GM04504 (cell line): ENCODE results near the gene AGPAT2.
"Not testable (repeated sequence)": the region's sequence is repeated elsewhere in the genome, so short reads cannot be mapped to it uniquely, and the experiment has no call there.

Experiments used
- DNase-seq: peaks from one replicate; pipeline ENCODE4 v3.0.0-alpha.2; 2012; ENCODE audit warnings: low read depth

Gene AGPAT2

DNA sequence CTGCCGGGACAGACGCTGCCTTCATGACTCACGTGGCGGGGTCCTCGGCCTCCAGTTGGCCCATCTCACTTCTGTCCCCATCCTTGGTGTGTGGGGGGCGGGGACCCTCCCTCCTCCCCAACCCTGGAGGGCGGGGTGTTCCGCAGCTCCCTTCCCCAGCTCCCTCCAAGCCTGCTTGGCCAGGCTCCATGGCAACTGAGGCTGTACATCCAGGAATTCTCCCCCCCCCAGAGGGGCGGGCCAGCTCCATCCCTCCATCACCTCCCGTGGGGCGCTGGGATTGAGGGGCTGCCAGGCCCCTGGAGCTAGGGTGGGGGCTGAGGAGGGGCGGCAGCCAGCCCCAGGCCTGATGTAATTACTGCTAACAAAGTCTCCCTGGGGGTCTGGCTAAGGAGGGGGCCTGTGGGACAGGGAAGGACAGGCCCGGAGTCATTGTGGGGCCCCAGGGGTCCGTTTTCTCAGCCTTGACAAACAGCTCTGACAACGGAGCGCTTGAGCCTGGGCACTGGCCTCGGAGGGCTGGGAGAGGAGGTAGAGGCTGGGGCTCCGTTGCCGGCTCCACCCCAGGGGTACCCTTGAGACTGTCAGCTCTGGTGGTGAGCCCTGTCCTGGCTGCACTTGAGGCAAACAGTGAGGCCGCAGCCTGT, 33.1 kb upstream of the AGPAT2 start:
- DNase-seq, result no peak

DNA sequence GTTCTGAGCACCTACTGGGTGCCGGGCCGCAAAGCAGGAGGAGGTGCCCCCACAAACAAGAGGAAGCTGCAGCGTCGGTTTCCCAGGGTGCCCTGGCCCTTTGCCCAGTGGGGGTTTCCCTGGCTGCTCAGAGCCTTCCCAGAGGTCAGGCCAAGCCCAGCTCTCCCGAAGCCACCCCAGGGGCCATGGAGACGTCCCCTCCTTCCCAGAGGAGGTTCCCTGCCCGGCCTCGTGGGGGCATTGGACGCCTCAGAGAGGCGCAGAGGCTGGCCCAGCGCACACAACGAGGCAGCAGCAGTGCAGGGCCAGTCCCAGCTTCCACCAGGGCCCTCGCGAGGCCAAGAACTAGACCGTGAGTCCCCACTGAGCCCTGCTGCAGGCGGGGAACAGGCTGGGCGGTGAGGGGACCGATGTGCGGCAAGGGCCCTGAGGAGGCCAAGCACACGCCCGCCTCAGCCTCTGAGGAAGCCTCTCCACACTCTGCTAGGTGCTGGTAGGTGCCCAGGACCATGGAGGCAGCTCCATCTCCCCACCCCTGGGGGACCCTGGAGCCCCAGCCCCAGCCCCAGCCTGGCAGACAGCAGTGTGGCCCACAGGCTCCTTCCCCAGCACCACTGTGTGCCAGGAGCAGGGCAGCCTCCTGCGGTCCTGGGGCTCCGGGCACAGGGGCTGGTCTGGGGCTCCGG, 32.1 kb upstream of the AGPAT2 start:
- DNase-seq, result no peak

DNA sequence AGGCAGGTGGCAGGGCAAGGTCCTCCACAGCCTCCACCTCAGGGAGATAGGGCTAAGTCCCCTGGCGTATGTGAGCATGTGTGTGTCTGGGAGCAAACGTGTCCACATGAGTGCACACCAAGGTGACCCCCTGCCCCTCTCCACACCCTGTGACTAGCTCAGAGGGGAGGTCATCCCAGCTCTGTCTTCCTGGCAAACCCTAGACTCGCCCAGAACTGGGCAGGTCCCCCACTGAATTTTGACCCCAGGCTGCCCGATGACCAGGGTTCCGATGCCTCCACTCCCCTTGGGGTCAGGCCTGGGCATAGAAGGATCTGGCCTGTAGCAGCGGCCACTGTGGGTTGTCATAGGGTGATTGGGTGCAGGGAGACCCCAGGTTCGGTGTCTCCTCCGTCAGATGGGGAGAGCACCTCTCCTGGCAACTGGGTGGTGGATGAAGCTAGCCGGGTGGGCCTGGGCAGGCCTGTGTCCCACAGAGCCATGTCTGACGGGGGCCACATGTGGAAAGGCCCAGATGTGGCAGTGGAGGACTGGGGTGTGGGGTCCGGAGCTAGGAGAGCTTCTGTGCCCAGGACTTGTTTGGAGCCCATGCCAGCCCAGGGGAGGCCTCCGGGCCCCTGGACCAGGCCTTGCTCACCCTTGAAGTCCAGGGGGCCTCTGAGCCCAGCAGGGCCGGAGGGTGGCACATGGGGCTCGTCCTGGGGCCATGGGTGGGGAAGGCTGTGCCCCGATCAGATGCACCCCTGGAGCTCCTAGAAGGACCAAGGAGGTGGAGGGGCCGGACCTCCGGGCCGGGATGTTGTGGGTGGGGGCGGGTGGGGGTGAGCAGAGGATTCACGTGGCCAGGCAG, 31.3 kb upstream of the AGPAT2 start:
- no peak for DNase-seq

DNA sequence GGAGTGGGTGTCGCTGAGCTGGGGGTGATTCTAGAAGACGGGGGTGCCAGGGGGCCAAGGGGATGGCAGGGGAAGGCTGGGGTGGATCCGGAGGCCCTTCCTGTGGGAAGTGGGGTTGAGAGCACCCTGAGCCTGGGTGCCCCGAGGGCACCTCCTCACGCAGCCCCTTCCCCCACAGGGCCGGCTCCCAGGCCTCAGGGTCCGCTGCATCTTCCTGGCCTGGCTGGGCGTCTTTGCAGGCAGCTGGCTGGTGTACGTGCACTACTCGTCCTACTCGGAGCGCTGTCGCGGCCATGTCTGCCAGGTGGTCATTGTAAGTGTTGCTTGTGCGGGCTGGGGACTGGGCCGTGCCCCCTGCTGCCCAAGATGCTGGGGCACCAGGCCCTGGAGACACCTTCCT, 30.1 kb upstream of the AGPAT2 start:
- DNase-seq, result no peak

DNA sequence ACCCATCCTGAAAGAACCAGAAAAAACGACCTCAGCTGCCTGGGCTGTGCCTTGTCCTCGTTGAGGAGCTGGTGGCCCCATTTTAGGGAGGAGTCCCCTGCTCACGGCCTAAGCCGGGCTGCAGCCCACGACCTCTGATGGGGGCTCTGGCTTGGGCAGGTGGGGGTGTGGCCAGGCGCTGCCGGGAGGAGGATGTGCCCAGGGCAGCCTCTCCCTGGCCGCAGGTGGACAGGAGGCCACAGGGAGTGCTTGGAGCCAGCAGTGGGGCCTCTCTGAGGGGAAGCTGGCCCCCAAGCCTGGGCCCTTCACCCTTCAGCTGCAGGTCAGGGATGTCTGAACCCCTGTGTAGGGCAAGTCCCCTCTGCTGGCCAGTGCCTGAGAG, 27.6 kb upstream of the AGPAT2 start:
- DNase-seq, result no peak

DNA sequence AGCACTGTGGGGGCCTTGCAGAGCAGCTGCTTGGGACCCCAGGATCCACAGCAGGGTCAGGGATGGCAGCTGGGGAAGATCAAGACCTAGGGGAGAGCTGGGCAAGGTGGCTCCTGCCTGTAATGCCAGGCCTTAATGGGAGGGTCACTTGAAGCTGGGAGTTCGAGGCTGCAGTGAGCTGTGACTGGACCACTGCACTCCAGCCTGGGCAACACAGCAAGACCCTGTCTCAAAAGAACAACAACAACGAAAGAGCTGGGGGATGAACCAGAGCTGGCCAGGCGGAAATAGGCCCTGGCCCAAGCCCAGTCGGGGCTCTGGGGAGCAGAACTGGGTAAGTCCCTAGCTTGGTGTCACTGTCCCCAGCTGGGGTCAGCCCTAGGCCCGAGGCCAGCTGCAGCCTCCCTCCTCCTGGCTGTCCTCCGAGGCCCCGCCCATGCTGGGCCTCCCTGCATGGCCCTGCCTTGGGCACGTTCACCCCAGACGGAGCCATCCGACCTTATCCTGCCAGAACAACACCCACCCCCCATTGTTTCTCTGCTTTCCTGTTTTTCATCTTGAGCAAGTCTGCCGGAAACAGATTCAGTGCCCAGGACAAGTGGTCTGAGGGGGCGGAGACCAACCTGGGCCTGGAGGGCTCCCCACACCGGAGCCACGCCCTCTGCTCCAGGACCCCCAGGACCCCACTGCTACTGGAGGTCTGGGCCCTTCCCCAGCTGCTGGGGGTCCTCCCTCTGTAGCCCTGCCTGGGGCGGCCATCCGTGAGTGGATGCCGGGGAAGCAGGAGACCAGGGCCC, 27.0 kb upstream of the AGPAT2 start:
- no peak for DNase-seq

DNA sequence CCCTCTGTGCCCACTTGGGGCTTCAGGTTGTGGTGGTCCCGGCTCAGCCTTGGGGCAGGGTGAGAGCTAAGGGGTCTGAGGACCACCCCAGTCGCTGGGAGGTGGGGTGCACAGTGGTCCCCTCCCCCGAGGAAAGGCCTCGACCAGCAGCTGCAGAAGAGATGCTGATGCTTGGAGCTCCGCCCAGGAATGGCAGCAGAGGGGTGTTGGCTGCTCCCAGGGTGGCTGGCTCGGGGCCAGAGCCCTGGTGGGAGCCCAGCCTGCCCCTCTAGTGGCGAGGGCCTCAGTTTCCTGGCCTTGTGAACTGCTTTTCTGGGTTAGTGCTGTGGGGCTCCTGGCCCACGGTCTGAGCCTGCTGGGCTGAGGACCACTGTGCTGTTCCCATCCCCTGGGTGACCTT, 26.3 kb upstream of the AGPAT2 start:
- no peak for DNase-seq

DNA sequence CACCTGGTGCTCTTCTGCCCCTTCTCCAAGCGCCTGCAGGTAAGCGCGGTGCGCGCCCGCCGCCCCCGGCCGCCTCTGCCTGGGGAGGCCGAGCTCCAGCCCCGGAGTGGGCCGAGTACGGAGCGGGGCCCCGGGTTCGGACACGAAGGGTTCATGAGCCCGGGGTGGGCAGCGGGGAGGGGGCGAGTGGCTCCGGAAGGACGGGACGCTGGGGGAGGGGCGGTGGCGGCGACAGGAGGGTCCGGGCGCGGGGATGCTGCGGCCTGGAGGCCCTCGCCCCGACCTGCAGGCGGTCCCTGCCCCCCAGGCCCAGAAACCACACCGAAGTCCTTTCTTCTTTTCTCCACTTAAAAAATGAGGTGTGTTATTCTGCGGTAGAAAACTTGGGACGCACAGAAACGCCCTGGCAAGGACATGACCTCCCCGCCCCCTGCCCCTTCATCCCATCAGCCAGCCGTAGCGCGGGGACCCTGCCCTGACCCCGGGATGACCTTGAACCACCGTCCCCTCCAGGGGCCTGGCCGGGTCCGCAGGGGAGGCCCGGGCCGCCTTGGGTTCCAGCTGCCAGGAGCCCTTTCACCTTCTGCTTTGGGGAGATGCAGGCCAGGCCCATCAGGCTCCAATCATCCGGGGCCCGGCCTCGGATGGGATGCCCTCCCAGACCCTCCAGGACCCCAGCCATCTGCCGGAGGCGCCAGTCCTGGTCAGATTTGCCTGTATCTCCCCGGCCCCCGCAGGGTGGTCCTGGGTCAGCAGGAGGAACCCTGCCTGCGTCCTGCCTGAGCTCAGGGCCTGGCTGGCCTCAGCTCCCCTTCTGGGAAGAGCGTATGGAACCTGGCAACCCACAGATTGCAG, 25.7 kb upstream of the AGPAT2 start:
- no peak for DNase-seq

DNA sequence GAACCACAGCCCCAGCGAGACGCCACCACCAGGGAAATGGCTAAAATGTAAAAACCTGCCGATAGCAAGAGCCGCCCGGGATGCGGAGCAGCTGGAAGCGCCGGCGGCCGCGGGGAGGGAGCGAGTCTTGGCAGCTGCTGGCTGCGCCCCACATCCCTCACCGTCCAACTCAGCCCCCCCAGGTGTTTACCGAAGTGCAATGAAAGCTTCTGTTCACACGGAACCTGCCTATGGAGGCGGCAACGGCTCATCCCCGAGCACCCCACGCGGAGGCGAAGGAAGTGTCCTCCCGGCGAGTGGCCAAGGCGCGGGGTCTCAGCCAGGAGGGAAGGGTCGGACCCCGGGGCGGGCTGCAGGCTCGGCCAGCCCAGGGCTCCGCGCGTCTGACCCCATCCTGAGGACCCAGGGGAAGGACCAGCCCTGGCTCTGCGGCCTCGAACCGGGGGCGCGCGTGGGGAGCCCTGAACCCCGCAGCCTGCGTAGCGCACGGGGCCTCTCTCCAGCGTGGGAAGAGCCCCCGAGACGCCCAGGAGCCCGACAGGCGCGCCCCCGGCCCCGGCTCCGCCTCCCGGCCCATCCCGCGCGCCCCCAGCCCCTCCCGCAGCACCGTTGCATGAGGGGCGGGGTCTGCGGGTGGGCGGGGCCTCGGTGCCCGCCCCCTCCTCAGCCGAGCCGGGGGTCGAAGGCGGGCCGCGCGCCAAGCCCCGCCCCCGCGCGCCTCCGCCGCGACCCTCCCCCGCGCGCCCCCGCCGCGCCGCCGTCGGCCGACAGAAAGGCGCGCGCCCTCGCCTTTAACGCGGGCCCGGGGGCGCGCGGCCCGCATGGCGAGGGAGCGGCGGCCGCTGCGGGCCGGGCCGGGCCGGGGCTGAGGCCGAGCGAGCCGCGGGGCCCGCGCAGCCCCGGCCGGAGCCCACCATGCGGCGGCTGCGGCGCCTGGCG, 24.8 kb upstream of the AGPAT2 start, which contains the start of gene DIPK1B:
Gene DIPK1B (plus strand): TSS at position 822 of the 939 bp plus-strand sequence. CDS start 94 bp downstream, at position 916.
- DNase-seq, result no peak

DNA sequence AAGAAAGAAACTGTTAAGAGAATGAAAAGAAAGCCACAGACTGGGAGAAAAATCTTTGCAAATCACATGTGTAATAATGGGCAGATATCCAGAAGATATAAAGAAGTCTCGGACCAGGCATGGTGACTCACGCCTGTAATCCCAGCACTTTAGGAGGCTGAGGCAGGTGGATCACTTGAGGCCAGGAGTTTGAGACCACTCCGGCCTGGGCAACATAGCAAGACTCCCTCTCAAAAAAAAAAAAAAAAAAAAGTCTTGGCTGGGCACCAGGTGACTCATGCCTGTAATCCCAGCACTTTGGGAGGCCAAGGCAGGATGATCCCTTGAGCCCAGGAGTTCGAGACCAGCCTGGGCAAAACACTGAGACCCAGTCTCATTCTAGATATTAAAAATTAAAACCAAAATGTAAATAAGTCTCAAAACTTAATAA, 24.0 kb upstream of the AGPAT2 start:
- not testable (repeated sequence) for DNase-seq

DNA sequence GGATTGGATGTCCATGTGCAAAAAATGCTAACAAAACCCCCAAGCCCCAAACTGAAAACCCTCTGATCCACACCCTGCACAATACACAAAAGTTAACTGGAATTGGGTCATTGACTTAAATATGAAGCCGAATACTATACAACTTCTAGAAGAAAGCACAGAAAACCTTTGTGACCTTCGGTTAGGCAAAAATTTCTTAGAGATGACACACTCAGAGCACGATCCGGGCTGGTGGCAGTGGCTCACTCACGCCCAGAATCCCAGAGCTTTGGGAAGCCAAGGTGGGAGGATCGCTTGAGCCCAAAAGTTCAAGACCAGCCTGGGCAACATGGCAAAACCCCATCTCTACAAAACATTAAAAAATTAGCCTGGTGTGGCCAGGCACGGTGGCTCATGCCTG, 23.3 kb upstream of the AGPAT2 start:
- no peak for DNase-seq

DNA sequence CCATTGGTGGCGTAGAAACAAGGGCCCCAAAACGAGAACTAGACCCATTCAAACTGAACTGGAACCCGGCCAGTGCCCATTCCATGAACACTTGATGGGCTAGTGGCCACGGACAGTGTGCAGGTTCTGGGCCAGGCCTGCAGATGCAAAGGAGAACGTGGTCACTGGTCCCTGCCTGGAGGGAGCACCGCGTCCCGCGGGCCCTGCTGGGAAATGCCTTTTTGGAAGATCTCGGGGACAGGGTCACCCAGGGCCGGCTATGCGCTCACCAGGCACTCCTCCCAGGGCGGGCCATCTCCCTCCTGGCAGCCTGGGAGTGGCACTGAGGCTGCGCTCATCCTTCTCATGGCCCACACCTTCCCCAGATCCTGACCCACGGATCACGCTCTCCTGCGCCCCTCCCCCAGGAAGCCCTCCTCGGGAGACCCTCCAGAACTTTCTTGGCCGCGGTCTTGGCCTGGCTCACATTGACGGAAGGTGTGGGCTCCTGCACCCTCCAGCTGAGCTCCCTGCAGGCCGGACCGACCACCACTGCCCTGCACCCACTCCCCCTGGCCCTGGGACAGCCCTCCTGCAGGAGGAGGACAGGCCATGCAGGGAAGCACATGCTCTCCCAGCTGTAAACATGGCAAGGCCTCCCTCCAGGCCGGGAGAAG, 22.3 kb upstream of the AGPAT2 start:
- DNase-seq, result no peak

DNA sequence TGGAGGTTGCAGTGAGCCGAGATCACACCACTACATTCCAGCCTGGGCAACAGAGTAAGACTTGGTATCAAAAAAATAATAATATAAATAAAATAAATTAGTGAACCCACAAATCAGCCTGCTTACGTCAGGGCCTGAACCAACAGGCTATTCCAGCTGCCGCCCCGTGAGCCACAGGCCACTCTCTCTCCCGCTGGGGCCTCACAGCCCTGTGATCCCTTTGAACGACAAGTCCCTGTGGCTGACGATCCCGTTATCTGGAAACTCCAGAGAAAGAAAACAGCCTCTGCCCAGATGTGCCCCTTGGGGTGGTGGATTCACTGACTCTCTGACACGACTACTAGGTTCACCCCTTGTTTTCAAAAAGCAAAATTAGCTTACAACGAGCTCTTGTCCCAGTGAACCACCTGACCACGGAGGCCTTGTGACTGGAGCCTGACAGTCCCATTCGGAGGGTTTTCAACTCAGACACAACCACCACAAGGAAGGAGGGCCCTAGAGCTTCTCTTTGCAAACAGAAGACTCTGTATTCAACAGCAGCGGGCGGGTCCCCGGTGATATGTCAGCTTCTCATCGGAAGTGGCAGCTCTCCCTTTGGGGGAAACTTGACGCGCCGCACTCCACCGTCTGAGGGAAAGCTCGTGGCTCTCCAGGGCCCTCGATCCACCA, 20.7 kb upstream of the AGPAT2 start:
- DNase-seq, result no peak

DNA sequence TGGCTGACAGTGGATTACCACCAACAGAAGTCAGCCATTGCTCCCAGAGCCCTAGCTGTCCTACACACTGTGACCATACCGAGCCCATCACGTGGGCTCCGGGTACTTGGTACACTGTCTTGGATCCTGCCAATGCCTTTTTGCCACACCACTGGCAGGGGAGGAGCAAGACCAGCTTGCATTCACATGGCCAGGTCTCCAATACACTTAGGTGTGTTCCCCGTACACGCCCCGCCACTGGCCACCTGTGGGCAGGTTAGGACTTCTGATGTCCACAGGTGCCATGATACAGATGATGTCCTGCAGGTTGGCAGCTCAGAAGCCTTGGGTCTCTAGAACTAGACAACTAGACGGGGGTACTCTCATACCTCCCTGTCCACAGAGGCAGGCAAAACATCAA, 19.8 kb upstream of the AGPAT2 start:
- no peak for DNase-seq

DNA sequence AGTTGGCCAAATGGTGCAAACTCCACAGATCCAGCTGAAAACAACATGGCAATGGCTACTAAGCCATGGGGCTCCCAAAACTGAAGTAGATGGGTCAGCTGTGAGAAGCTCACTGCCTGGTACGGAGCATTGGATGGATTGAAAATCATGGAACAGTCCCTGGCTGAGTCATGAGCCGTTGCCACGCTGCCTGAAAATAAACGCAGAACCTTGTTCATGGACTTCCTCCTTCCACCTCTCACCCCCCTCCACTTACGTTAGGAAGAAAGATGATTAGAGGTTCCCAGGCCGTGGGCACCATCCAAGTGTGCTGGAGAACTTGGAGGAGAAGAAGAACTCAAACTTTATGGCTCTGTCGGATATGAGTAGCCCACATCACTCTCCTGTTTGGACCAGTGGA, 18.3 kb upstream of the AGPAT2 start:
- DNase-seq, result no peak

DNA sequence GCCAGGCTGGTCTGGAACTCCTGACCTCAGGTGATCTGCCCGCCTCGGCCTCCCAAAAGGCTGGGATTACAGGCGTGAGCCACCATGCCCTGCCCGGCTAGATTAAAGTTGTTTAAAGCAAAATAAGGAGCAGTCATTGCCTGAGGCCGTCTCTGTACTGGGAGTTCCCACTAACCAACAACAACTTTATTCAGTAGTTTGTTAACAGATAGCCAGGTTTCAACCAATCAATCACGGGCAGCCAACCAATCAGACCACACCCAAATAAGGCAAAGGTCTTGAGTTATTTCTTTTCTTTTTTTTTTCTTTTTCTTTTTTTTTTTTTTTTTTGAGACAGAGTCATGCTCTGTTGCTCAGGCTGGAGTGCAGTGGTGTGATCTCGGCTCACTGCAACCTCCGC, 17.5 kb upstream of the AGPAT2 start:
- not testable (repeated sequence) for DNase-seq

DNA sequence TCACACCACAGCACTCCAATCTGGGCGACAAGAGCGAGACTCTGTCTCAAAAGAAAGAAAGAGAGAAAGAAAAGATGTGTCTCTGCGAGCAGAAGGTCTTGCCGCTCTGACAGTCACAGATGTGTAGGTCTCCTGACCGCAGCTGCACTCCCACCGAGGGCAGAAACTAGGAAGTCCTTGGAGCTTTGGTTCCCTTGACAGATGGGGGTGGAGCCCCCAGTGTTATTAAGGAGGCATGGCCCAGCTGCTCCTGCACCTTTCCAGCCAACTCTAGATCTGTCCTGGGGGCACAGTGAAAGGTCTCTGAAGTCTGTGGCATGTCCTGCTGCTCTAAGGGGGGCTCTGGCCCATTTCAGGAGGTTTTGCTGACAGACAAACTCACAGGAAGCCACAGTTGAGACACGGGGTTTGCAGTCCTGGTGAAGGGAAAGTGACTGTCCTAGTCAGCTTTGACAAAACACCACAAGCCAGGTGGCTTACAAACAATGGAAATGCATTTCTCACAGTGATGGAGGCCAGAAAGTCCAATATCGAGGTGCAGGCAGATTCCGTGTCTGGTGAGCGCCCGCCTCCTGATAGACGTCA, 16.1 kb upstream of the AGPAT2 start:
- no peak for DNase-seq

DNA sequence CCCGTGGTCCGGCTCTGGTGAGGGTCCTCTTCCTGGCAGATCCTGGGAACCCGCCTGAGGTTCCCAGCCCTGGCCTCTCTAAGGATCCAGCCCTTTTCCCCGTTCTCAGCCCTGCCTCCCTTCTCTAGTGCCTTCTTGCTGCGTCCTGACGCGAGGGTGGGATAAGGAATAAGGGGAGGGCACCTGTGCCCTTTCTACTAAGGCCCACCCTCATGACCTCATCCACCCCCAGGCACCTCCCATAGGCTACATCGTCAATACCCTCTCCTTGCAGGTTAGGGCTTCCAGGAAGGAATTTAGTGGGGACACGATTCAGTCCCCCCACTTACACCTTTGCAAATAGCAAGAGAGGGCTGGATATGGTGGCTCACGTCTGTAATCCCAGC, 14.4 kb upstream of the AGPAT2 start:
- no peak for DNase-seq
